H1 (cell line): ENCODE results near the gene PTH1R. TPM values are rescaled to one million over a fixed set of nuclear protein-coding genes. Genes with fewer than 3 reads are reported as not detected.

ENCODE experiments used
- CBX5 ChIP-seq: fragments of 300-800, 300-1000 bp; sonication (generic); IDR thresholded peaks from 2 replicates; pipeline ENCODE4 v1.7.1; 2016; ENCODE audit warnings: antibody characterized with exemption, low read length, low read depth
- CHD1 ChIP-seq: IDR thresholded peaks from 2 replicates; pipeline ENCODE4 v1.6.1; 2012; ENCODE audit warnings: low read depth, low read length, improper control_type of control experiment
- JUND ChIP-seq: IDR thresholded peaks from 2 replicates; pipeline ENCODE4 v1.6.1; 2011; ENCODE audit warnings: mild to moderate bottlenecking, improper control_type of control experiment, low read length
- KDM1A ChIP-seq: fragments of 200-600, 300-600 bp; sonication (generic); IDR thresholded peaks from 2 replicates; pipeline ENCODE4 v1.7.1; 2016; ENCODE audit warnings: mild to moderate bottlenecking, low read length, borderline replicate concordance
- RNF2 ChIP-seq: fragments of 200-900, 300-1000 bp; sonication (generic); IDR thresholded peaks from 2 replicates; pipeline ENCODE4 v1.7.1; 2016; ENCODE audit warnings: borderline replicate concordance, low read depth, mild to moderate bottlenecking, antibody characterized with exemption, low read length; ENCODE audit not compliant: poor library complexity, severe bottlenecking; ENCODE audit errors: missing control alignments
- SIN3A ChIP-seq, 2 experiments: IDR thresholded peaks in 1 of 2; conservative IDR thresholded peaks in 1 of 2; 2 replicates each; pipeline ENCODE4 v1.6.1; 2011 to 2012; ENCODE audit warnings: low read length in 2 of 2, improper control_type of control experiment in 1 of 2, low read depth in 1 of 2, mild to moderate bottlenecking in 1 of 2
- polyA plus RNA-seq, 7 experiments: library from polyadenylated mRNA; depleted of rRNA in 3 of 7; stranded (reverse) in 5 of 7; unstranded in 2 of 7; fragments of >200 nt in 5 of 7; fragments of 200-250 nt in 2 of 7; gene quantifications; 1 replicate in 5 of 7; 2 replicates in 1 of 7; 4 replicates in 1 of 7; pipeline versions ENCODE4 v1.2.1 to v1.2.3, GENCODE V29; 2011 to 2013; ENCODE audit warnings: missing spikeins in 2 of 7, mixed read lengths in 2 of 7
- total RNA-seq: library from RNA; stranded (reverse); fragmentation: NEBNext Ultra II Directional; extraction: Animal tissue kit (Norgen Biotek cat#: 25700); gene quantifications from 2 replicates; pipeline ENCODE4 v1.2.1, GENCODE V29; 2021

The PTH1R gene
- total and polyA plus RNA-seq, 2 of the 8 experiments (the other 6 are each of a cell fraction or from before 2014, with no cell fraction given), result 0.57 to 1.5 TPM

DNA sequence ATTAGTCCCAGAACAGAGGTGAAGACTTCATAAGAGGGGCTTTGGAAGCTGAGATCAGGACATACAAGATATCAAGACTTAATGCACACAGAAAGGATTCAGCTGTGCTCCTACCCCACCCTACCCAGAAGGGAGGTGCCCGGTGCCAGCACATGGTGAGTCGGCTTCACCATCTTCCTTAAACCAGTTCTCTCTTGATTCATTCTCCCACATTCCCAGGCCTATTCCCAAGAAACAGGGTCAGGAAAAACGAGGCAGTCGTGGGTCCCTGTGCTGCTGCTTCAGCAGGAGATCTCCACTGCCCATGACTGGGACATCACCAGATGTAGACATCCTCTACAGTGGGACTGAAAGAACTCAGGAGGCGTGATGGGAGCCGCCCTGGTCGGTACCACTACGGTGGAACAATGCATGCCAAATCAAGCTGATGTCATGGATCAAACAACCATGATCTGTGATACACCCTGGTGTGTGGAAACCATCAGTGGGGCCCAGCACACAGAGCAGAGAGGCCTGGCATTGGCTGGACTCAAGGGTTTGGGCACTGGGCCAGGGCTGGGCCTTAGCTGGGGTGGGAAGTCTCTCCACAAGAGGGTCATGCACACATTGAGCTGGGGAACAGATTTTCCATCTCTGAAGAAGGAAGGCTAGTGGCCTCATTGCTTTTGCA lies 57.1 kb downstream of the PTH1R start (continued):
- TF ChIP-seq CBX5 (no peak), JUND (no peak), SIN3A (conservative IDR thresholded peaks at IDR 0.05 in 1 of 2, IDR thresholded peaks at IDR 0.05 in 1 of 2; ENCODE audit: low read depth in 1 of 2, low read length in 2 of 2) (no peak), KDM1A (no peak), CHD1 (no peak), RNF2 (no peak)
